Renal cortex interstitium (tissue), 11 donors: ENCODE measurements around the gene CFAP46. TPM values are rescaled to one million over a fixed set of nuclear protein-coding genes. Genes with fewer than 3 reads are reported as not detected.

Experiments used
- DNase-seq, 11 donors: peaks; one replicate each; pipeline ENCODE4 v3.0.0-alpha.2; 2013; ENCODE audit warnings: low read depth in 9 of 11, low spot score in 4 of 11; ENCODE audit errors: extremely low read depth in 1 of 11
- polyA plus RNA-seq, 3 donors: library from polyadenylated mRNA; unstranded; fragments of 120-200 nt; gene quantifications; one replicate each; pipeline ENCODE4 v1.2.1, GENCODE V29; 2013; ENCODE audit not compliant: insufficient read length in 3 of 3

The CFAP46 gene
- polyA plus RNA-seq, 3 donors = 7.7 to 11.4 (median 8.0) TPM

DNA sequence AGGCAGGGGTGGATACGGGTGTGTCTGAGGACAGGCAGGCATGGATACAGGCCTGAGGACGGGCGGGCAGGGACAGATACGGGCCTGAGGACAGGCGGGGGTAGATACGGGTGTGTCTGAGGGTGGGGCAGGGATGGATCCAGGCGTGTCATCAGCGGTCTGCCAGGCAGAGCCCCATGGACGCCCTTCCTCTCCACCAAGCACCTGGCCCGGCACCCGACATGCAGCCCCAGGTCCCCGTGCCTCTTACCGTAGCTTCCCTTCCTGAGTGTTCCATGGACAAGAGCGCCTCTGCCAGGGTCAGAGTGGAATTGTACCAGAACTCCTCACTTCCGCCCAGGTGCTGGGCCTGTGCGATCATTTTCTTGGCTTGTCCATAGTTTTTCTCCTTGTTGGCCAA lies 81.8 kb downstream of the CFAP46 start:
- DNase-seq = no peak

- no peak for DNase-seq
These were observed 83.1 kb downstream of the CFAP46 start for GRCh38 chr10:132859084-132859855.

- no peak for DNase-seq
These were observed 84.0 kb downstream of the CFAP46 start for GRCh38 chr10:132858121-132859081.

- no peak for DNase-seq
These were observed 85.4 kb downstream of the CFAP46 start for GRCh38 chr10:132856869-132857524.

GRCh38 chr10:132855889-132856288 lies 86.5 kb downstream of the CFAP46 start:
- no peak for DNase-seq

DNA sequence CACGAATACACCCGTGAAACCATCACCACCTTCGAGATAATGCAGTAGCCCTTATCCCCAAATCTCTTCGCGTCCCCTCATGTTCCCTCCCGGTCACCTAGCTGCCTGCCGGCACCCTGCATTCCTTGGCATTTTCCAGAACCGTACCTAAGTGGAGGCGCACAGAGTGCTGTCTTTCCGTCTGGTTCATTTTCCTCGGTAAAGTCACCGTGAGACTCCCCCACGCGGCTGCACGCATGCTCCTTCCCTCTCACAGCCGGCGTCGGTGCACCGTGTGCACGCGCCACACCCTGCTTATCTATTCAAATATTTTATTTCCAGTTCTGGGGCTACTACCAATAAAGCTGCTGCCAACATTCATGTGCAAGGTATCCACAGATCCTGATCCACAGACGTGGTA lies 90.9 kb downstream of the CFAP46 start:
- no peak for DNase-seq

GRCh38 chr10:132850896-132851295 lies 91.5 kb downstream of the CFAP46 start:
- DNase-seq = no peak

GRCh38 chr10:132850246-132850645 lies 92.1 kb downstream of the CFAP46 start:
- DNase-seq = no peak

DNA sequence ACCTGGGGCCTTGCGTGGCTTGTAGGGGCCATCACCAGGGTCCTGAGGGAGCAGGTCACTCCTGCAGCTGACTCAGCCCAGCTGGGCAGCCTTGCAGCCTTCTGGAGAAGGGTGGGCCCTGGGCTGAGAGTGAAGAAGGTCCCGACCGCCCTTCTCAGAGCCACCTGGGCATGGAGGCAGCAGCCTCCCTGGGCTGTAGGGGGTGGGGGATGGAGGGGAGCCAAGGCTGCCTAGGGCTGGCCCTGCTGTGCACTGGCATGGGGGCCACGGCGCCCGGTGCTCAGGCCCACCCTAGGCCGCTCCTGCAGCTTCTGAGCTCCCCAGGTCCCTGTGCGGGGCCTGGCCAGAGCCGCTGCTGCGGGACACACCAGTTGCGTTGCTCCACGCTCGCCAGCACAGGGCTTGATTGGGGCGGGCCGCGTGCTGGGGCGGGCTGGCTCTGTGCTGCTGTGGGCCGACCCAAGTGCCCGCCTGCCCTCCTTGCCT lies 92.8 kb downstream of the CFAP46 start:
- DNase-seq = no peak

GRCh38 chr10:132848951-132849545 lies 93.3 kb downstream of the CFAP46 start:
- DNase-seq = no peak

DNA sequence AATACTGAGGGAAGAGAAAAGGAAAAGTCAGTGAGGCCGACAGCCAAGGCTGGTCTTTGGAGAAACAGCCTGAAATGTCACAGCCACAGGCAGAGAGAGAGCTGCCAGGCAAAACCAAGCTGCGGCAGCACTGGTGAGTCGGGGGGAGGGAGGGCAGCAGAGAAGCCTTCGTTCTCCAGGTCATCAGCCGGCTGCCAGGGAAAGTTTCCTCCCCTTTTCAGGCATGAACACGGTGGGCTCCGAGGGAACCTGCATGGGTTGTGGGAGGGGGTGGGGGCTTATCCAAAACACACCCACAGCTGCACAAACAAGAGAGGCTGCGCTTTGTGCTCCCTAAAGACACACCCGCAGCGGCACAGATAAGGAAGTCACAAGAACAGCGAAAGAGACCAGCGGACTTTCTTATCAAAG lies 94.1 kb downstream of the CFAP46 start:
- DNase-seq = peak in 2 of 11 donors; percentile 7 to 20

DNA sequence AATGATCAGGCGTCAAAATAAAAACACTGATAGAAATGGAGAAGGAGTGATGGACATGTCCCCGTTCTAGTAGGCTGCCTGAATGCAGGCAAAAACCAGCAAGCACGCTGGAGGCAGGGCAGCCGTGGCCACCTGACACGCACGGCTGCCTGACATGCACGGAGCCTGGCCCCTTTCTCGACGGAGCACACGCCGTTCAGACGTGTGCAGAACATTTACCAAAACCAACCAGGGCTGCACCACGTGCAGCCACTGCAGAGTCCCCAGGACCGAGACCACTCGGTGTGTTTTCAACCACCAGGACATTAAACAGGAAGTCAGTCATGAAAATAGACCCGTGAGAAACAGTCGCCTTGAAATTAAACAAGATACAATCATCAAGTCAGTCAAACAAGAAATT lies 94.5 kb downstream of the CFAP46 start:
- peak in 2 of 11 donors; percentile 18 to 27 for DNase-seq

- no peak for DNase-seq
These were observed 95.0 kb downstream of the CFAP46 start for GRCh38 chr10:132847416-132847777.

DNA sequence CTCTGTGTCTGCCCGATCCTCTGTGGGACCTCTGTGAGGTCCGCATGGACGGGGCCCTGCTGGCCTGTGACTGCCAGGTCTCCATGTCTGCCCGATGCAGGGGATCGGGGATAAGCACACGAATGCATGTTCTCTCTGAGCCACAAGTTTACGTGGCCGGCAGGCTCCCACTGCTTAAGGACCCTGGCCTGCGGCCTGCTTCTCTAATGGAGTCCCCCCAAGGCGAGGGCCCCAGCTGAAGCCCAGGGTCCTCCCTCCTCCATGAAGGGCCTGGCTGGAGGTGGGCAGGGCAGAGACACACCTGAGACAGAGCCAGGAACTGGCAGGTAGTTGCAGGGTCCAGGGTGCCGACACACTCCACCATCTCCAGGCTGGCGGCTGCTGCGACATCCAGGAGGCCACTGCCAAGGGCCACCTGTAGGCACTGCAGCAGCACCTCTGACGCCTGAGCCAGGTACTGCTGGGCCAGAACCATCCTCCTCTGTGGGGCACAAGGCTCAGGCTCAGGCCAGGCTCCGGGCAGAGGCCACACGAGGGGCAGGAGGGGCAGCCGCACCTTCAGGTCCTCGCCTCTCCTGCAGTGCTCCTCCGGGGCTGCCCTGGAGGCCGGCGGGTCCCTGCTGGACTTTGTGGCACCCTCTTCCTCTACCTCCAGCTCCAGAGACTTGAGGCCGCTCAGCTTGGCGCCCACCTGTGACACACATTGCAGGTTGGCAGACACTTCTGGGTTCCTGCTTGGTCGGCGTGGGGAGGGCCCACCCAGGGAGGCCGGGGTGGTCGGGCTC lies 95.5 kb downstream of the CFAP46 start:
- DNase-seq = no peak

DNA sequence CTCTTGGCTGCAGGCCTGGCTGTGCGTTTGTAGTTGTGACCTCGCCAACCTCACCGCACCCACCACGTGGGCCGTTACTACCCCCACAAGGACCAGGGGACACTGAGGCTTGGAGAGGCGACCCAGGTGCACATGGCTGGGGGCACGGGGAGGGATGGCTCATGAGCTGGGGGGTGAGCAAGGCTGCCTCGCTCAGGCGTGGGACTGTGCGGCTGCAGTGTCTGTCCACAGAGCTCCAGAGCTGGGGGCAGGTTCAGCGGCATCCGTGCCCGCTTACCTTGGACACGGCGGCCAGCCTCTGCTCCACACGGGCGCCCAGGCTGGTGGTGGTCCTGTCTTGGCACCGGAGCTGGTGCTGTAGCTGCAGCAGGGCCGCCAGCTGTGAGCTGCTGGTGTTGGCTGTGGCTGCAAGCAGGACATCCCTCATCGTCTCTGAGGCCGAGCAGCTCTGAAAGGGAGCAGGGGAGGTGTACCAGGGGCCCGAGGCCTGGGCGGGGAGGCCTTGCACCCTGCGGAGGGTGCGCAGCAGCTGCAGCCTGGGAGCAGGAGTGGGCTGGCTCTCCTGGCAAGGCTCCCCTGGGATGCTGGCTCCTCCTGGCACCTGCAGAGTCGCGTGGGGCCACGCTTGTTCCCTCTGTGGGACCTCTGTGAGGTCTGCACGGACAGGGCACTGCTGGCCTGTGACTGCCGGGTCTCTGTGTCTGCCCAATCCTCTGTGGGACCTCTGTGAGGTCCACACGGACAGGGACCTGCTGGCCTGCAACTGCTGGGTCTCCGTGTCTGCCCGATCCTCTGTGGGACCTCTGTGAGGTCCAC lies 96.4 kb downstream of the CFAP46 start:
- DNase-seq = no peak

- DNase-seq = no peak
These were observed 97.3 kb downstream of the CFAP46 start for GRCh38 chr10:132845041-132845551.

DNA sequence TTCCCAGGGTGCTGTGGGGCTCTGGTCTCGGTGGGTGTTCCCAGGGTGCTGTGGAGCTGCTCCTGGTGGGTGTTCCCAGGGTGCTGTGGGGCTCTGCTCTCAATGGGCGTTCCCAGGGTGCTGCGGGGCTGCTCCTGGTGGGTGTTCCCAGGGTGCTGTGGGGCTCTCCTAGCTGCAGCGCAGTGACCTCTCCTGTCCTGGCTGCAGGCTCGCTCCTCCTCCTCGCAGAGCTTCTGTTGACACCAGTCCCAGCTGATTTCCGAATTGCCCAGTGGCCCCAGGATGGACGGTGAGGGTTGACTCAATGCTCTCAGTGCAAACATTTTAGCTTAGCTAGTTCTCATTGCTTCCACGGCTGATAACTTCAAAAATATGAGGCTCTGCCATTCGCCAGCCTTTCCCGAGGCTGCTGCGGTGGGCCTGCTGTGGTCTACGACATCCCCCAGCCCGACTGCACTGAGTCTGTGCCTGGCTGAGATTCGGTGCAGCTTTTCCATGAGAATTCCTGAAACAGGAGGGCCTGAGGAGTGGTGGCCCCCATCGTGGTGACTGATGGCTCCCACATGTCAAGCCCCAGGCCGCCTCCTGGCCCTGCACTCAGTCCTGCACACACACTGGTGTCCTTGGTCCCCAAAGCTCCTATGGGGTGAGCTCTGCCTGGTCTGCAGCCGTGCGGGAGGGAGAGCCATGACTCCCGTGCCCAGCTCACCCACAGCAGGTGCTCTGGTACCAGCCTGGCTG lies 98.1 kb downstream of the CFAP46 start:
- DNase-seq = no peak
